Liver (tissue), 9 donors: Measurements from ENCODE around the gene CPEB1. TPM values are rescaled to one million over a fixed set of nuclear protein-coding genes. Genes with fewer than 3 reads are reported as not detected.

Source experiments
- DNase-seq: peaks from one replicate; pipeline ENCODE4 v3.0.0-alpha.2; 2017; ENCODE audit warnings: low spot score
- H3K27ac ChIP-seq, 2 donors: one replicate each; pipeline ENCODE4 v1.7.0; 2013; ENCODE audit warnings: inconsistent platforms in 2 of 2, low read length in 2 of 2, control low read depth in 1 of 2, low read depth in 1 of 2, mild to moderate bottlenecking in 1 of 2
- H3K27me3 ChIP-seq, 4 donors: one replicate each; pipeline versions ENCODE4 v1.6.1 to v1.7.0; 2013; ENCODE audit warnings: low read length in 3 of 4, inconsistent platforms in 1 of 4, mild to moderate bottlenecking in 1 of 4, moderate library complexity in 1 of 4; ENCODE audit not compliant: control insufficient read depth in 4 of 4, insufficient read depth in 4 of 4
- H3K36me3 ChIP-seq, 4 donors: one replicate each; pipeline versions ENCODE4 v1.6.1 to v1.7.0; 2013; ENCODE audit warnings: low read length in 3 of 4, mild to moderate bottlenecking in 3 of 4, low read depth in 1 of 4, moderate library complexity in 1 of 4; ENCODE audit not compliant: control insufficient read depth in 4 of 4, insufficient read depth in 3 of 4
- H3K4me1 ChIP-seq, 4 donors: one replicate each; pipeline versions ENCODE4 v1.6.1 to v1.7.0; 2013; ENCODE audit warnings: low read length in 3 of 4, mild to moderate bottlenecking in 3 of 4, moderate library complexity in 1 of 4; ENCODE audit not compliant: control insufficient read depth in 4 of 4, insufficient read depth in 4 of 4
- H3K4me3 ChIP-seq, 3 donors: one replicate each; pipeline versions ENCODE4 v1.6.1 to v1.7.0; 2013; ENCODE audit warnings: low read length in 3 of 3, control low read depth in 1 of 3, low read depth in 1 of 3, mild to moderate bottlenecking in 1 of 3
- H3K9ac ChIP-seq, 2 donors: one replicate each; pipeline ENCODE4 v1.7.0; 2013; ENCODE audit warnings: low read length in 2 of 2, mild to moderate bottlenecking in 2 of 2, moderate library complexity in 2 of 2, control low read depth in 1 of 2, low read depth in 1 of 2
- H3K9me3 ChIP-seq, 4 donors: one replicate each; pipeline versions ENCODE4 v1.6.1 to v1.7.0; 2013; ENCODE audit warnings: low read length in 3 of 4; ENCODE audit not compliant: control insufficient read depth in 4 of 4
- EGR1 ChIP-seq, 2 donors: IDR thresholded peaks; 2 replicates each; pipeline ENCODE4 v1.6.1; 2016 to 2018; ENCODE audit warnings: antibody characterized with exemption in 2 of 2, low read depth in 2 of 2
- FOXA2 ChIP-seq: IDR thresholded peaks from 2 replicates; pipeline ENCODE4 v1.6.1; 2016; ENCODE audit warnings: antibody characterized with exemption
- GABPA ChIP-seq, 2 donors: IDR thresholded peaks in 1 of 2; conservative IDR thresholded peaks in 1 of 2; 2 replicates each; pipeline ENCODE4 v1.6.1; 2016; ENCODE audit warnings: antibody characterized with exemption in 2 of 2, mild to moderate bottlenecking in 1 of 2, moderate library complexity in 1 of 2
- HNF4A ChIP-seq, 2 donors: conservative IDR thresholded peaks; 2 replicates each; pipeline ENCODE4 v1.6.1; 2016; ENCODE audit warnings: antibody characterized with exemption in 2 of 2, mild to moderate bottlenecking in 2 of 2
- HNF4G ChIP-seq: IDR thresholded peaks from 2 replicates; pipeline ENCODE4 v1.6.1; 2016; ENCODE audit warnings: antibody characterized with exemption
- JUND ChIP-seq, 2 donors: IDR thresholded peaks; 2 replicates each; pipeline ENCODE4 v1.6.1; 2016; ENCODE audit warnings: antibody characterized with exemption in 2 of 2
- NR2F2 ChIP-seq: IDR thresholded peaks from 2 replicates; pipeline ENCODE4 v1.6.1; 2016; ENCODE audit warnings: antibody characterized with exemption
- RAD21 ChIP-seq, 2 donors: IDR thresholded peaks; 2 replicates each; pipeline ENCODE4 v1.6.1; 2016; ENCODE audit warnings: antibody characterized with exemption in 2 of 2, mild to moderate bottlenecking in 2 of 2
- RXRA ChIP-seq, 2 donors: IDR thresholded peaks; 2 replicates each; pipeline ENCODE4 v1.6.1; 2017 to 2018; ENCODE audit warnings: antibody characterized with exemption in 2 of 2, mild to moderate bottlenecking in 1 of 2
- SP1 ChIP-seq: IDR thresholded peaks from 2 replicates; pipeline ENCODE4 v1.6.1; 2018; ENCODE audit warnings: antibody characterized with exemption, mild to moderate bottlenecking
- TAF1 ChIP-seq: conservative IDR thresholded peaks from 2 replicates; pipeline ENCODE4 v1.6.1; 2016; ENCODE audit warnings: antibody characterized with exemption, mild to moderate bottlenecking
- YY1 ChIP-seq: IDR thresholded peaks from 2 replicates; pipeline ENCODE4 v1.6.1; 2016; ENCODE audit warnings: antibody characterized with exemption, mild to moderate bottlenecking
- WGBS: extraction: QIAGEN DNeasy Blood & Tissue Kit; methylation state at CpG from one replicate; pipeline ENCODE4 v1.1.7; 2013; 5-methylcytosine and 5-hydroxymethylcytosine counted together
- polyA plus RNA-seq, 2 donors: library from polyadenylated mRNA; stranded (reverse) in 1 of 2; unstranded in 1 of 2; fragments of 200-250 nt in 1 of 2; fragments of >200 nt in 1 of 2; fragmentation: Nextera tagmentation in 1 of 2; extraction: Ambion mirVana in 1 of 2; gene quantifications; one replicate each; pipeline versions ENCODE4 v1.2.1 to v1.2.3, GENCODE V29; 2013 to 2015
- total RNA-seq, 2 donors: library from RNA; depleted of rRNA; stranded (reverse); fragments of >200 nt; gene quantifications; one replicate each; pipeline ENCODE4 v1.2.3, GENCODE V29; 2014
- TF ChIP-seq, protein P1 (sequence below): IDR thresholded peaks from 2 replicates; pipeline ENCODE4 v1.6.1; 2016; ENCODE audit warnings: antibody characterized with exemption, mild to moderate bottlenecking
- TF ChIP-seq, protein P2 (sequence below): IDR thresholded peaks from 2 replicates; pipeline ENCODE4 v1.6.1; 2016; ENCODE audit warnings: antibody characterized with exemption
- TF ChIP-seq, protein P3 (sequence below): IDR thresholded peaks from 2 replicates; pipeline ENCODE4 v1.6.1; 2016; ENCODE audit warnings: antibody characterized with exemption
- TF ChIP-seq, protein P4 (sequence below): IDR thresholded peaks from 2 replicates; pipeline ENCODE4 v1.6.1; 2016; ENCODE audit warnings: antibody characterized with exemption
- TF ChIP-seq, protein P5 (sequence below): fragments of 150-350 bp; IDR thresholded peaks from 2 replicates; pipeline ENCODE4 v1.5.1; 2017; ENCODE audit warnings: improper control_type of control experiment, low read depth, low read length; ENCODE audit not compliant: missing input control
- donor health status: healthy.
- donor health status: healthy.
- donor health status: healthy.
- donor health status: healthy.
- donor health status: healthy.

The CPEB1 gene
- total and polyA plus RNA-seq, 4 donors: under 0.01 to 0.14 (median 0.05) TPM; not detected in 1

DNA sequence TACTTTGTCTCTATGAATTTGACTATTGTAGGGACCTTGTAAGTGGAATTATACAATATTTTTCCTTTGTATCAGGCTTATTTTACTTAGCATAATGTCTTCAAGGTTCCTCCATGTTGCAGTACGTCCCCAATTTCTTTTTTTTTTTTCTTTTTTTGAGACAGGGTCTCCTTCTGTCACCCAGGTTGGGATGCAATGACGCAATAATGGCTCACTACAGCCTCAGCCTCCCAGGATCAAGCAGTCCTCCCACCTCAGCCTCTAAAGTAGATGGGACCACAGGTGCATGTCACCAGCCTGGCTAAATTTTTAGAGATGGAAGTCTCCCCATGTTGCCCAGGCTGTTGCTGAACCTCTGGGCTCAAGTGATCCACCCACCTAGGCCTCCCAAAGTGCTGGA is 66.5 kb downstream of the CPEB1 start (continued):
- TF ChIP-seq SP1: no peak
- TF ChIP-seq FOXA2: no peak

DNA sequence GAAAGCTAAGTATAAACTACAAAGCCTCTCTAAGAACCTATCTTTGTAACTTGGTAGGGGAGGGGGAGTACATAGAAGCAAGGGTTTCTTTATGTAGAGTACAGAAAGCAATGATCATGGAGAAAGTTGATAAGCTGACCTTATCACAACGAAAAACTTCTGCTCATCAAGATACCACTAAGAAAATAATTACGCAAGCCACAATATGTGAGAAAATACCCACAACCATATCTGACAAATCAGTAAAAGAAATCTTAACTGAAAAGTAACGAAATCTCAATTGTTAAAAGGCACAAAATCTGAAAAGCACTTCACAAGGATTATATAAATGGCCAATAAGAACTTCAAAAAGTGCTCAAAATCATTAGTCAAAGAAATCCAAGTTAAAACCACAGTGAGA is 71.8 kb downstream of the CPEB1 start:
- Histone ChIP-seq H3K4me3 (no peak overlapping the region), H3K9me3 (no peaks in the 10 kb centered on the region), H3K36me3 (no peaks in the 10 kb centered on the region), H3K27ac (no peak overlapping the region), H3K9ac (no peak overlapping the region), H3K4me1 (no peaks in the 10 kb centered on the region), H3K27me3 (peaks cover 0 to 4% (median 1%) of the 10 kb centered on the region in 4 donors)
- WGBS: 55% methylated on average over 3 of the region's 3 CpGs
- TF ChIP-seq, protein P1, sequence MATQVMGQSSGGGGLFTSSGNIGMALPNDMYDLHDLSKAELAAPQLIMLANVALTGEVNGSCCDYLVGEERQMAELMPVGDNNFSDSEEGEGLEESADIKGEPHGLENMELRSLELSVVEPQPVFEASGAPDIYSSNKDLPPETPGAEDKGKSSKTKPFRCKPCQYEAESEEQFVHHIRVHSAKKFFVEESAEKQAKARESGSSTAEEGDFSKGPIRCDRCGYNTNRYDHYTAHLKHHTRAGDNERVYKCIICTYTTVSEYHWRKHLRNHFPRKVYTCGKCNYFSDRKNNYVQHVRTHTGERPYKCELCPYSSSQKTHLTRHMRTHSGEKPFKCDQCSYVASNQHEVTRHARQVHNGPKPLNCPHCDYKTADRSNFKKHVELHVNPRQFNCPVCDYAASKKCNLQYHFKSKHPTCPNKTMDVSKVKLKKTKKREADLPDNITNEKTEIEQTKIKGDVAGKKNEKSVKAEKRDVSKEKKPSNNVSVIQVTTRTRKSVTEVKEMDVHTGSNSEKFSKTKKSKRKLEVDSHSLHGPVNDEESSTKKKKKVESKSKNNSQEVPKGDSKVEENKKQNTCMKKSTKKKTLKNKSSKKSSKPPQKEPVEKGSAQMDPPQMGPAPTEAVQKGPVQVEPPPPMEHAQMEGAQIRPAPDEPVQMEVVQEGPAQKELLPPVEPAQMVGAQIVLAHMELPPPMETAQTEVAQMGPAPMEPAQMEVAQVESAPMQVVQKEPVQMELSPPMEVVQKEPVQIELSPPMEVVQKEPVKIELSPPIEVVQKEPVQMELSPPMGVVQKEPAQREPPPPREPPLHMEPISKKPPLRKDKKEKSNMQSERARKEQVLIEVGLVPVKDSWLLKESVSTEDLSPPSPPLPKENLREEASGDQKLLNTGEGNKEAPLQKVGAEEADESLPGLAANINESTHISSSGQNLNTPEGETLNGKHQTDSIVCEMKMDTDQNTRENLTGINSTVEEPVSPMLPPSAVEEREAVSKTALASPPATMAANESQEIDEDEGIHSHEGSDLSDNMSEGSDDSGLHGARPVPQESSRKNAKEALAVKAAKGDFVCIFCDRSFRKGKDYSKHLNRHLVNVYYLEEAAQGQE: no peak
- no peak for TF ChIP-seq YY1
- no peak for TF ChIP-seq HNF4A (conservative IDR thresholded peaks at IDR 0.05)
- no peak for TF ChIP-seq SP1
- TF ChIP-seq, protein P2, sequence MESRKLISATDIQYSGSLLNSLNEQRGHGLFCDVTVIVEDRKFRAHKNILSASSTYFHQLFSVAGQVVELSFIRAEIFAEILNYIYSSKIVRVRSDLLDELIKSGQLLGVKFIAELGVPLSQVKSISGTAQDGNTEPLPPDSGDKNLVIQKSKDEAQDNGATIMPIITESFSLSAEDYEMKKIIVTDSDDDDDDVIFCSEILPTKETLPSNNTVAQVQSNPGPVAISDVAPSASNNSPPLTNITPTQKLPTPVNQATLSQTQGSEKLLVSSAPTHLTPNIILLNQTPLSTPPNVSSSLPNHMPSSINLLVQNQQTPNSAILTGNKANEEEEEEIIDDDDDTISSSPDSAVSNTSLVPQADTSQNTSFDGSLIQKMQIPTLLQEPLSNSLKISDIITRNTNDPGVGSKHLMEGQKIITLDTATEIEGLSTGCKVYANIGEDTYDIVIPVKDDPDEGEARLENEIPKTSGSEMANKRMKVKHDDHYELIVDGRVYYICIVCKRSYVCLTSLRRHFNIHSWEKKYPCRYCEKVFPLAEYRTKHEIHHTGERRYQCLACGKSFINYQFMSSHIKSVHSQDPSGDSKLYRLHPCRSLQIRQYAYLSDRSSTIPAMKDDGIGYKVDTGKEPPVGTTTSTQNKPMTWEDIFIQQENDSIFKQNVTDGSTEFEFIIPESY: no peak
- TF ChIP-seq RAD21 (IDR thresholded peaks at IDR 0.05): no peak
- TF ChIP-seq EGR1 (IDR thresholded peaks at IDR 0.05; ENCODE audit: low read depth in 2 of 2): no peak
- TF ChIP-seq, protein P3, sequence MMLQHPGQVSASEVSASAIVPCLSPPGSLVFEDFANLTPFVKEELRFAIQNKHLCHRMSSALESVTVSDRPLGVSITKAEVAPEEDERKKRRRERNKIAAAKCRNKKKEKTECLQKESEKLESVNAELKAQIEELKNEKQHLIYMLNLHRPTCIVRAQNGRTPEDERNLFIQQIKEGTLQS: no peak
- TF ChIP-seq JUND (IDR thresholded peaks at IDR 0.05): no peak
- TF ChIP-seq, protein P4, sequence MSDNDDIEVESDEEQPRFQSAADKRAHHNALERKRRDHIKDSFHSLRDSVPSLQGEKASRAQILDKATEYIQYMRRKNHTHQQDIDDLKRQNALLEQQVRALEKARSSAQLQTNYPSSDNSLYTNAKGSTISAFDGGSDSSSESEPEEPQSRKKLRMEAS: no peak
- TF ChIP-seq, protein P5, sequence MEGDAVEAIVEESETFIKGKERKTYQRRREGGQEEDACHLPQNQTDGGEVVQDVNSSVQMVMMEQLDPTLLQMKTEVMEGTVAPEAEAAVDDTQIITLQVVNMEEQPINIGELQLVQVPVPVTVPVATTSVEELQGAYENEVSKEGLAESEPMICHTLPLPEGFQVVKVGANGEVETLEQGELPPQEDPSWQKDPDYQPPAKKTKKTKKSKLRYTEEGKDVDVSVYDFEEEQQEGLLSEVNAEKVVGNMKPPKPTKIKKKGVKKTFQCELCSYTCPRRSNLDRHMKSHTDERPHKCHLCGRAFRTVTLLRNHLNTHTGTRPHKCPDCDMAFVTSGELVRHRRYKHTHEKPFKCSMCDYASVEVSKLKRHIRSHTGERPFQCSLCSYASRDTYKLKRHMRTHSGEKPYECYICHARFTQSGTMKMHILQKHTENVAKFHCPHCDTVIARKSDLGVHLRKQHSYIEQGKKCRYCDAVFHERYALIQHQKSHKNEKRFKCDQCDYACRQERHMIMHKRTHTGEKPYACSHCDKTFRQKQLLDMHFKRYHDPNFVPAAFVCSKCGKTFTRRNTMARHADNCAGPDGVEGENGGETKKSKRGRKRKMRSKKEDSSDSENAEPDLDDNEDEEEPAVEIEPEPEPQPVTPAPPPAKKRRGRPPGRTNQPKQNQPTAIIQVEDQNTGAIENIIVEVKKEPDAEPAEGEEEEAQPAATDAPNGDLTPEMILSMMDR: no peak
- TF ChIP-seq NR2F2: no peak
- TF ChIP-seq FOXA2: no peak
- TF ChIP-seq HNF4G: no peak
- no peak for DNase-seq

DNA sequence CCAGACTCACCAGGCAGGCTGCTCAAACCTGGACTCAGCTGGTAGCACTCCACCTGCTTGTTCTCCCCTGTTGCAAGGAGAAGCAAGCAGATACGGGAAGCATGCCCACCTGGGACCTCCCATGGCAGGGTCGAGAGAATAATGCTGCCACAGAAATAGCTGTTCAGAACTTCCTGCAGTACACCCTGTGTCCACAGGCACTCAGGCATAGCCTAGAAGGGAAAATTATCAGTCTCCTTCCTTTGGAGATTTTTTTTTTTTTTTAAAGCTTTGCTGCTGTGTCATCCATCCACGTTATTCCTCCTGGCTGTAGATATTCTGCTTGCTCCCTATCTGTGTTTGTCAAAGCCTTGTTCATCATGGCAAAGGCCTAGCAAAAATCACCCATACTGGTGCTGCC is 74.2 kb downstream of the CPEB1 start:
- no peaks in the 10 kb centered on the region for H3K36me3 ChIP-seq
- no peak overlapping the region for H3K9ac ChIP-seq
- TF ChIP-seq GABPA (IDR thresholded peaks at IDR 0.05 in 1 of 2, conservative IDR thresholded peaks at IDR 0.05 in 1 of 2) (no peak), FOXA2 (no peak), JUND (IDR thresholded peaks at IDR 0.05) (no peak), EGR1 (IDR thresholded peaks at IDR 0.05; ENCODE audit: low read depth in 2 of 2) (no peak), TAF1 (no peak), RXRA (IDR thresholded peaks at IDR 0.05) (no peak), HNF4G (no peak)
- TF ChIP-seq, protein P5: no peak
- TF ChIP-seq, protein P2: no peak
- TF ChIP-seq, protein P3: no peak
- H3K4me3 ChIP-seq: no peak overlapping the region
- peaks cover 0 to 4% (median 1%) of the 10 kb centered on the region in 4 donors for H3K27me3 ChIP-seq
- WGBS: 59% methylated on average over 3 of the region's 3 CpGs
- no peaks in the 10 kb centered on the region for H3K9me3 ChIP-seq
- no peak for DNase-seq
- no peaks in the 10 kb centered on the region for H3K4me1 ChIP-seq
- H3K27ac ChIP-seq: no peak overlapping the region
